Measurements from ENCODE around the gene GEMIN4.
"Not testable (repeated sequence)": the region's sequence is repeated elsewhere in the genome, so short reads cannot be mapped to it uniquely, and the experiment has no call there.

GEMIN4 gene

GRCh38 chr17:751269-752001, 629 bp downstream of the GEMIN4 start:
- WGBS (ENCODE audit: insufficient coverage) = under 1% methylated on average over 42 of the region's 49 CpGs
- Histone ChIP-seq H3K4me1 (ENCODE audit: control extremely low read depth in 1 of 4, control insufficient read depth in 4 of 4, insufficient read depth in 4 of 4, low read length in 3 of 4) (peaks cover 7 to 26% (median 21%) of the 10 kb centered on the region in 4 experiments), H3K4me3 (ENCODE audit: control insufficient read depth in 1 of 7, extremely low read depth in 1 of 7, insufficient read depth in 4 of 7, low read depth in 2 of 7, low read length in 6 of 7) (peak overlapping the region; percentile 40 to 88 (median 76)), H3K27me3 (replicated peaks in 2 of 5; ENCODE audit: control insufficient read depth in 4 of 5, insufficient read depth in 5 of 5, low read length in 4 of 5) (no peaks in the 10 kb centered on the region), H3K27ac (ENCODE audit: insufficient read depth in 1 of 2, low read depth in 1 of 2, low read length in 2 of 2, poor library complexity in 1 of 2, severe bottlenecking in 2 of 2) (peak overlapping the region in 1 of 2 experiments; percentile 73), H3K36me3 (ENCODE audit: control insufficient read depth in 4 of 4, insufficient read depth in 4 of 4, low read length in 3 of 4) (peaks cover 6 to 26% (median 18%) of the 10 kb centered on the region in 4 experiments), H3K9me3 (ENCODE audit: control extremely low read depth in 1 of 5, control insufficient read depth in 4 of 5, insufficient read depth in 2 of 5, low read depth in 1 of 5, low read length in 4 of 5) (peaks cover 0 to 3% (median 0%) of the 10 kb centered on the region in 5 experiments)
- DNase-seq = peak; percentile 39 to 70 (median 63)
- CTCF ChIA-PET = interaction anchor here (0.6 to 1.8 kb wide), 6 partner anchors 9 to 21 kb away, joined by 3 to 6 read pairs (median 3); no protein-coding TSS in a partner anchor
- POLR2A ChIA-PET = interaction anchor here (0.7 kb wide), 1 partner anchor 30 kb away, joined by 3 read pairs; no protein-coding TSS in a partner anchor

- WGBS (ENCODE audit: insufficient coverage) = 100% methylated on average over 6 of the region's 8 CpGs
- H3K27me3 ChIP-seq (replicated peaks in 2 of 5; ENCODE audit: control insufficient read depth in 4 of 5, insufficient read depth in 5 of 5, low read length in 4 of 5) = no peaks in the 10 kb centered on the region
- ChIA-PET POLR2A (interaction anchor here (0.7 kb wide), 1 partner anchor 31 kb away, joined by 3 read pairs; no protein-coding TSS in a partner anchor), CTCF (interaction anchor here (0.8 to 1.6 kb wide), 5 partner anchors 8 to 20 kb away, joined by 3 to 6 read pairs (median 3); no protein-coding TSS in a partner anchor)
- no peak overlapping the region for H3K27ac ChIP-seq (ENCODE audit: insufficient read depth in 1 of 2, low read depth in 1 of 2, low read length in 2 of 2, poor library complexity in 1 of 2, severe bottlenecking in 2 of 2)
- H3K4me1 ChIP-seq (ENCODE audit: control extremely low read depth in 1 of 4, control insufficient read depth in 4 of 4, insufficient read depth in 4 of 4, low read length in 3 of 4) = peaks cover 7 to 26% (median 21%) of the 10 kb centered on the region in 4 experiments
- no peak for DNase-seq
- peaks cover 6 to 35% (median 26%) of the 10 kb centered on the region in 4 experiments for H3K36me3 ChIP-seq (ENCODE audit: control insufficient read depth in 4 of 4, insufficient read depth in 4 of 4, low read length in 3 of 4)
- H3K9me3 ChIP-seq (ENCODE audit: control extremely low read depth in 1 of 5, control insufficient read depth in 4 of 5, insufficient read depth in 2 of 5, low read depth in 1 of 5, low read length in 4 of 5) = peaks cover 0 to 3% (median 0%) of the 10 kb centered on the region in 5 experiments
- peak overlapping the region in 4 of 7 experiments; percentile 6 to 88 (median 77) for H3K4me3 ChIP-seq (ENCODE audit: control insufficient read depth in 1 of 7, extremely low read depth in 1 of 7, insufficient read depth in 4 of 7, low read depth in 2 of 7, low read length in 6 of 7)
Measured at GRCh38 chr17:750431-751037, 1.5 kb downstream of the GEMIN4 start.

GRCh38 chr17:749359-749758, 2.7 kb downstream of the GEMIN4 start:
- H3K27me3 ChIP-seq (replicated peaks in 2 of 5; ENCODE audit: control insufficient read depth in 4 of 5, insufficient read depth in 5 of 5, low read length in 4 of 5); H3K9me3 ChIP-seq (ENCODE audit: control extremely low read depth in 1 of 5, control insufficient read depth in 4 of 5, insufficient read depth in 2 of 5, low read depth in 1 of 5, low read length in 4 of 5); H3K27ac ChIP-seq (ENCODE audit: insufficient read depth in 1 of 2, low read depth in 1 of 2, low read length in 2 of 2, poor library complexity in 1 of 2, severe bottlenecking in 2 of 2); POLR2A ChIA-PET; DNase-seq: not testable (repeated sequence)
- Histone ChIP-seq H3K4me3 (ENCODE audit: control insufficient read depth in 1 of 7, extremely low read depth in 1 of 7, insufficient read depth in 4 of 7, low read depth in 2 of 7, low read length in 6 of 7) (peak overlapping the region in 1 of 7 experiments; percentile 29), H3K4me1 (ENCODE audit: control extremely low read depth in 1 of 4, control insufficient read depth in 4 of 4, insufficient read depth in 4 of 4, low read length in 3 of 4) (peaks cover 7 to 26% (median 21%) of the 10 kb centered on the region in 4 experiments), H3K36me3 (ENCODE audit: control insufficient read depth in 4 of 4, insufficient read depth in 4 of 4, low read length in 3 of 4) (peaks cover 12 to 47% (median 38%) of the 10 kb centered on the region in 4 experiments)
- 63% methylated on average over 5 of the region's 7 CpGs for WGBS (ENCODE audit: insufficient coverage)
- CTCF ChIA-PET = interaction anchor here (1.6 kb wide), 1 partner anchor 14 kb away, joined by 3 read pairs; no protein-coding TSS in a partner anchor

GRCh38 chr17:748604-749003, 3.5 kb downstream of the GEMIN4 start:
- Histone ChIP-seq H3K36me3 (ENCODE audit: control insufficient read depth in 4 of 4, insufficient read depth in 4 of 4, low read length in 3 of 4) (peaks cover 13 to 54% (median 45%) of the 10 kb centered on the region in 4 experiments), H3K4me1 (ENCODE audit: control extremely low read depth in 1 of 4, control insufficient read depth in 4 of 4, insufficient read depth in 4 of 4, low read length in 3 of 4) (peaks cover 7 to 26% (median 21%) of the 10 kb centered on the region in 4 experiments)
- H3K4me3 ChIP-seq (ENCODE audit: control insufficient read depth in 1 of 7, extremely low read depth in 1 of 7, insufficient read depth in 4 of 7, low read depth in 2 of 7, low read length in 6 of 7); H3K9me3 ChIP-seq (ENCODE audit: control extremely low read depth in 1 of 5, control insufficient read depth in 4 of 5, insufficient read depth in 2 of 5, low read depth in 1 of 5, low read length in 4 of 5); CTCF ChIA-PET; POLR2A ChIA-PET; H3K27ac ChIP-seq (ENCODE audit: insufficient read depth in 1 of 2, low read depth in 1 of 2, low read length in 2 of 2, poor library complexity in 1 of 2, severe bottlenecking in 2 of 2); H3K27me3 ChIP-seq (replicated peaks in 2 of 5; ENCODE audit: control insufficient read depth in 4 of 5, insufficient read depth in 5 of 5, low read length in 4 of 5): not testable (repeated sequence)
- WGBS (ENCODE audit: insufficient coverage) = 100% methylated on average over 1 of the region's 4 CpGs
- DNase-seq = peak in 1 of 3 donors; percentile 18

- no peak overlapping the region for H3K4me3 ChIP-seq (ENCODE audit: control insufficient read depth in 1 of 7, extremely low read depth in 1 of 7, insufficient read depth in 4 of 7, low read depth in 2 of 7, low read length in 6 of 7)
- H3K27ac ChIP-seq (ENCODE audit: insufficient read depth in 1 of 2, low read depth in 1 of 2, low read length in 2 of 2, poor library complexity in 1 of 2, severe bottlenecking in 2 of 2) = no peak overlapping the region
- ChIA-PET CTCF (interaction anchor here (1.3 kb wide), 1 partner anchor 10 kb away, joined by 3 read pairs; no protein-coding TSS in a partner anchor), POLR2A (no interaction called here)
- no peak for DNase-seq
- peaks cover 0 to 3% (median 0%) of the 10 kb centered on the region in 5 experiments for H3K9me3 ChIP-seq (ENCODE audit: control extremely low read depth in 1 of 5, control insufficient read depth in 4 of 5, insufficient read depth in 2 of 5, low read depth in 1 of 5, low read length in 4 of 5)
- H3K4me1 ChIP-seq (ENCODE audit: control extremely low read depth in 1 of 4, control insufficient read depth in 4 of 4, insufficient read depth in 4 of 4, low read length in 3 of 4) = peaks cover 7 to 18% (median 16%) of the 10 kb centered on the region in 4 experiments
- H3K27me3 ChIP-seq (replicated peaks in 2 of 5; ENCODE audit: control insufficient read depth in 4 of 5, insufficient read depth in 5 of 5, low read length in 4 of 5) = no peaks in the 10 kb centered on the region
- WGBS (ENCODE audit: insufficient coverage) = 95% methylated on average over 36 of the region's 38 CpGs
- H3K36me3 ChIP-seq (ENCODE audit: control insufficient read depth in 4 of 4, insufficient read depth in 4 of 4, low read length in 3 of 4) = peaks cover 13 to 70% (median 54%) of the 10 kb centered on the region in 4 experiments
Measured at GRCh38 chr17:746783-747629, 5.1 kb downstream of the GEMIN4 start.

- DNase-seq = no peak
- CTCF ChIA-PET = interaction anchor here (1.4 kb wide), 1 partner anchor 10 kb away, joined by 3 read pairs; no protein-coding TSS in a partner anchor
- Histone ChIP-seq H3K27me3 (replicated peaks in 2 of 5; ENCODE audit: control insufficient read depth in 4 of 5, insufficient read depth in 5 of 5, low read length in 4 of 5) (no peaks in the 10 kb centered on the region), H3K4me1 (ENCODE audit: control extremely low read depth in 1 of 4, control insufficient read depth in 4 of 4, insufficient read depth in 4 of 4, low read length in 3 of 4) (peaks cover 7 to 10% (median 9%) of the 10 kb centered on the region in 4 experiments), H3K36me3 (ENCODE audit: control insufficient read depth in 4 of 4, insufficient read depth in 4 of 4, low read length in 3 of 4) (peaks cover 15 to 79% (median 61%) of the 10 kb centered on the region in 4 experiments), H3K4me3 (ENCODE audit: control insufficient read depth in 1 of 7, extremely low read depth in 1 of 7, insufficient read depth in 4 of 7, low read depth in 2 of 7, low read length in 6 of 7) (no peak overlapping the region), H3K9me3 (ENCODE audit: control extremely low read depth in 1 of 5, control insufficient read depth in 4 of 5, insufficient read depth in 2 of 5, low read depth in 1 of 5, low read length in 4 of 5) (peaks cover 0 to 3% (median 0%) of the 10 kb centered on the region in 5 experiments), H3K27ac (ENCODE audit: insufficient read depth in 1 of 2, low read depth in 1 of 2, low read length in 2 of 2, poor library complexity in 1 of 2, severe bottlenecking in 2 of 2) (no peak overlapping the region)
- WGBS (ENCODE audit: insufficient coverage) = 98% methylated on average over 9 of the region's 9 CpGs
- POLR2A ChIA-PET = no interaction called here
Measured at GRCh38 chr17:746181-746580, 5.9 kb downstream of the GEMIN4 start.
